IMR-90 (cell line): ENCODE data around the gene HIGD2A. TPM values are rescaled to one million over a fixed set of nuclear protein-coding genes. Genes with fewer than 3 reads are reported as not detected.
A peak's percentile ranks its signal among the peaks of the same experiment; 100 is the strongest.

ENCODE experiments used
- ATAC-seq: fragments of 200-7000 bp; cut with Tn5 transposase; 2 replicates; pipeline ENCODE4 v1.9.1; 2020; ENCODE audit warnings: low read depth, mild to moderate bottlenecking, moderate library complexity
- BruUV-seq: library from RNA; stranded (reverse); fragments of 400-500 nt; replicated peaks from 2 replicates; lab custom pipeline; 2021; lab: Mats Ljungman, UMichigan
- CTCF ChIA-PET: fragments of 300-600 bp; formaldehyde crosslinking; extraction: SDS; loops from one replicate; lab custom pipeline; 2021; ENCODE audit warnings: antibody characterized with exemption; lab: Yijun Ruan, JAX
- POLR2A ChIA-PET: fragments of 300-600 bp; sonication (Branson Sonifier 250); formaldehyde crosslinking; loops from one replicate; lab custom pipeline; 2022; ENCODE audit warnings: antibody characterized with exemption; ENCODE audit not compliant: unreplicated experiment; lab: Charles Lee
- DNase-seq: peaks from one replicate; pipeline ENCODE4 v3.0.0; 2013
- H2AFZ ChIP-seq: replicated peaks from 2 replicates; pipeline ENCODE3; 2013; ENCODE audit warnings: low read length, mild to moderate bottlenecking; ENCODE audit not compliant: poor library complexity
- H2AK5ac ChIP-seq: 2 replicates; pipeline ENCODE4 v1.6.1; 2013; ENCODE audit warnings: low read depth, low read length, inconsistent platforms
- H2AK9ac ChIP-seq: replicated peaks from 2 replicates; pipeline ENCODE3; 2013; ENCODE audit warnings: mild to moderate bottlenecking, low read depth, low read length, moderate library complexity; ENCODE audit not compliant: poor library complexity
- H2BK120ac ChIP-seq: 2 replicates; pipeline ENCODE4 v1.6.1; 2013; ENCODE audit warnings: low read depth, low read length, inconsistent platforms
- H2BK15ac ChIP-seq: 3 replicates; pipeline ENCODE4 v1.6.1; 2013; ENCODE audit warnings: low read depth, low read length, inconsistent platforms
- H2BK20ac ChIP-seq: 2 replicates; pipeline ENCODE4 v1.6.1; 2013; ENCODE audit warnings: low read depth, mild to moderate bottlenecking, inconsistent platforms, low read length, moderate library complexity
- H2BK5ac ChIP-seq: 2 replicates; pipeline ENCODE4 v1.6.1; 2013; ENCODE audit warnings: mild to moderate bottlenecking, low read depth, low read length, inconsistent platforms; ENCODE audit not compliant: poor library complexity, severe bottlenecking
- H3K14ac ChIP-seq: replicated peaks from 2 replicates; pipeline ENCODE4 v1.6.1; 2013; ENCODE audit warnings: low read depth, low read length, inconsistent platforms
- H3K18ac ChIP-seq: 2 replicates; pipeline ENCODE4 v1.6.1; 2013; ENCODE audit warnings: low read depth, low read length, control low read depth
- H3K23ac ChIP-seq: 2 replicates; pipeline ENCODE4 v1.6.1; 2013; ENCODE audit warnings: low read depth, low read length, inconsistent platforms
- H3K27ac ChIP-seq: 2 replicates; pipeline ENCODE4 v1.5.1; 2013; ENCODE audit warnings: mild to moderate bottlenecking, control low read depth, low read length; ENCODE audit not compliant: insufficient read depth
- H3K27me3 ChIP-seq: 2 replicates; pipeline ENCODE4 v1.6.1; 2013; ENCODE audit warnings: low read length; ENCODE audit not compliant: control insufficient read depth, insufficient read depth
- H3K36me3 ChIP-seq: 2 replicates; pipeline ENCODE4 v1.6.1; 2013; ENCODE audit warnings: low read length, mixed read lengths; ENCODE audit not compliant: control insufficient read depth, insufficient read depth
- H3K4ac ChIP-seq: 2 replicates; pipeline ENCODE4 v1.6.1; 2013; ENCODE audit warnings: low read depth, low read length, inconsistent platforms
- H3K4me1 ChIP-seq: 2 replicates; pipeline ENCODE4 v1.6.1; 2013; ENCODE audit warnings: low read length, mixed read lengths; ENCODE audit not compliant: control insufficient read depth, insufficient read depth
- H3K4me2 ChIP-seq: 2 replicates; pipeline ENCODE4 v1.6.1; 2013; ENCODE audit warnings: low read depth, mild to moderate bottlenecking, control low read depth, low read length, moderate library complexity
- H3K4me3 ChIP-seq: 2 replicates; pipeline ENCODE4 v1.5.1; 2013; ENCODE audit warnings: low read depth, mild to moderate bottlenecking, control low read depth, low read length, moderate library complexity; ENCODE audit not compliant: insufficient read depth
- H3K56ac ChIP-seq: 2 replicates; pipeline ENCODE4 v1.6.1; 2013; ENCODE audit warnings: low read length, inconsistent platforms; ENCODE audit not compliant: insufficient read depth; ENCODE audit errors: extremely low read depth
- H3K79me1 ChIP-seq, 2 experiments: 2 replicates each; pipeline ENCODE4 v1.6.1; 2013; ENCODE audit warnings: low read length in 2 of 2, inconsistent platforms in 1 of 2, low read depth in 1 of 2
- H3K9ac ChIP-seq: 2 replicates; pipeline ENCODE4 v1.6.1; 2013; ENCODE audit warnings: low read depth, low read length, control low read depth
- H3K9me1 ChIP-seq: 2 replicates; pipeline ENCODE4 v1.6.1; 2013; ENCODE audit warnings: low read length, inconsistent platforms; ENCODE audit not compliant: insufficient read depth
- H3K9me3 ChIP-seq: 2 replicates; pipeline ENCODE4 v1.6.1; 2013; ENCODE audit warnings: low read length; ENCODE audit not compliant: control insufficient read depth, insufficient read depth
- H4K20me1 ChIP-seq: 2 replicates; pipeline ENCODE4 v1.6.1; 2013; ENCODE audit warnings: low read length, inconsistent platforms; ENCODE audit not compliant: insufficient read depth
- H4K5ac ChIP-seq: 2 replicates; pipeline ENCODE4 v1.6.1; 2013; ENCODE audit warnings: mild to moderate bottlenecking, low read depth, low read length, control low read depth
- H4K8ac ChIP-seq, 2 experiments: 2 replicates each; pipeline ENCODE4 v1.6.1; 2013; ENCODE audit warnings: low read depth in 2 of 2, low read length in 2 of 2, control low read depth in 1 of 2, inconsistent platforms in 1 of 2
- H4K91ac ChIP-seq: 2 replicates; pipeline ENCODE4 v1.6.1; 2013; ENCODE audit warnings: low read depth, low read length, inconsistent platforms; ENCODE audit not compliant: insufficient read depth
- MAZ ChIP-seq: IDR thresholded peaks from 2 replicates; pipeline ENCODE4 v1.6.1; 2012; ENCODE audit warnings: low read depth, mild to moderate bottlenecking, low read length, improper control_type of control experiment, moderate library complexity, borderline replicate concordance
- MXI1 ChIP-seq: IDR thresholded peaks from 2 replicates; pipeline ENCODE4 v1.6.1; 2012; ENCODE audit warnings: low read depth, mild to moderate bottlenecking, low read length, moderate library complexity, borderline replicate concordance
- WGBS, 2 experiments: methylation state at CpG; one replicate each; pipeline versions ENCODE4 v1.1.5 to v1.1.7; 2013; ENCODE audit warnings: missing lambda C conversion rate in 2 of 2; ENCODE audit not compliant: insufficient read length in 1 of 2; ENCODE audit errors: extremely low coverage in 2 of 2; 5-methylcytosine and 5-hydroxymethylcytosine counted together
- dilution Hi-C: fragments of 300-500 bp; cut with HindIII; formaldehyde crosslinking; loops from one replicate; pipeline ENCODE4 v1.14.3; 2018; ENCODE audit warnings: low sequenced_read_pairs; ENCODE audit not compliant: unreplicated experiment
- in situ Hi-C: fragments of 300-500 bp; cut with MboI; formaldehyde crosslinking; loops from 3 replicates; pipeline ENCODE4 v1.14.3; 2019; ENCODE audit warnings: low sequenced_read_pairs, inconsistent platforms, mixed read lengths
- intact Hi-C: fragments of 100-400 bp; cut with micrococcal nuclease; formaldehyde crosslinking; loops from 2 replicates; pipeline ENCODE4 v1.10.0; 2022
- polyA plus RNA-seq, 3 experiments: library from polyadenylated mRNA; depleted of rRNA; stranded (reverse); fragments of >200 nt; gene quantifications; 2 replicates each; pipeline ENCODE4 v1.2.3, GENCODE V29; 2012; ENCODE audit warnings: low replicate concordance in 1 of 3
- total RNA-seq: library from RNA; depleted of rRNA; stranded (reverse); fragments of >200 nt; gene quantifications from 2 replicates; pipeline ENCODE4 v1.2.3, GENCODE V29; 2012
- TF ChIP-seq, protein P1 (sequence below): fragments of 150-350 bp; IDR thresholded peaks from 2 replicates; pipeline ENCODE4 v1.6.1; 2017; ENCODE audit warnings: mild to moderate bottlenecking, antibody characterized with exemption, low read length, low read depth

The HIGD2A gene
- total and polyA plus RNA-seq, 2 of the 4 experiments (the other 2 are of a cell fraction), result 35.0 to 131 TPM

DNA sequence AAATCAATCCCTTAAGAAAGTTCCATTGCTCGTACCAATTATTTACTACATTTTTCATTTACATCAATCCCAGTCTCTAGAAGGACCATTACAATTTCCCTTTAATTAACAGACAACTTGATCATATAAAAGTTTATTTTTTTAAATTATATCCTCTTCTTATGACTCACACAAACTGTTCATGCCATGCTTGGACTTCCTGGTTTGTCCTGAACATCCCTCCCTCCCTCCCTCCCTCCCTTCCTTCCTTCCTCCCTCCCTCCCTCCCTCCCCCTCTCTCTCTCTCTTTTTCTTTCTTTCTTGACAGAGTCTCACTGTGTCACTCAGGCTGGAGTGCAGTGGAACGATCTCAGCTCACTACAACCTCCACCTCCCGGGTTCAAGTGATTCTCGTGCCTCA is 39.4 kb downstream of the HIGD2A start:
- DNase-seq, result peak; percentile 55

More for the DNA sequence above, 39.4 kb downstream of the HIGD2A start:
- Histone ChIP-seq H3K9me3 (0 out of 2 replicates have a peak, but pooled peaks cover 2% of the 10 kb centered on the region), H4K5ac (peak overlapping the region; percentile 81; the same call in 1 of the 2 replicates), H3K27ac (0 out of 2 replicates have a peak overlapping the region, but pooled peaks have one; percentile 35), H2BK120ac (peak overlapping the region; percentile 37; the same call in 1 of the 2 replicates), H3K9ac (no peak overlapping the region), H2AK9ac (no peak overlapping the region), H3K56ac (no peak overlapping the region), H3K4me3 (no peak overlapping the region), H3K4me2 (no peak overlapping the region), H3K23ac (no peak overlapping the region), H2AK5ac (peak overlapping the region; percentile 50; the same call in 1 of the 2 replicates), H3K4ac (peak overlapping the region; percentile 66; the same call in 1 of the 2 replicates), H2AFZ (peak overlapping the region; percentile 79), H3K79me1 (no peaks in the 10 kb centered on the region), H2BK15ac (no peak overlapping the region), H4K20me1 (no peaks in the 10 kb centered on the region), H3K18ac (no peak overlapping the region), H3K9me1 (no peaks in the 10 kb centered on the region), H4K8ac (peak overlapping the region in 1 of 2 experiments; percentile 95; a peak in 2 of 4 replicates), H2BK20ac (no peak overlapping the region), H3K36me3 (no peaks in the 10 kb centered on the region), H3K14ac (no peak overlapping the region), H3K27me3 (peaks cover 5% of the 10 kb centered on the region), H4K91ac (no peak overlapping the region), H2BK5ac (no peak overlapping the region), H3K4me1 (no peaks in the 10 kb centered on the region)
- POLR2A ChIA-PET, result no interaction called here
- intact Hi-C loops, result no loop called here
- in situ Hi-C loops, result no loop called here
- TF ChIP-seq MAZ, result no peak
- no peak for TF ChIP-seq MXI1
- TF ChIP-seq, protein P1, sequence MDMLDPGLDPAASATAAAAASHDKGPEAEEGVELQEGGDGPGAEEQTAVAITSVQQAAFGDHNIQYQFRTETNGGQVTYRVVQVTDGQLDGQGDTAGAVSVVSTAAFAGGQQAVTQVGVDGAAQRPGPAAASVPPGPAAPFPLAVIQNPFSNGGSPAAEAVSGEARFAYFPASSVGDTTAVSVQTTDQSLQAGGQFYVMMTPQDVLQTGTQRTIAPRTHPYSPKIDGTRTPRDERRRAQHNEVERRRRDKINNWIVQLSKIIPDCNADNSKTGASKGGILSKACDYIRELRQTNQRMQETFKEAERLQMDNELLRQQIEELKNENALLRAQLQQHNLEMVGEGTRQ, result no peak
- WGBS, 2 experiments, result 100% methylated on average over 1 of the region's 4 CpGs; no CpG with 5 or more reads in 1 of the 2 experiments
- no TSS peak for BruUV-seq
- dilution Hi-C loops, result no loop called here
- CTCF ChIA-PET, result interaction anchor here (2.0 kb wide), 1 partner anchor 11 kb away, joined by 5 read pairs; the partner anchor contains the start of gene CLTB
- peak; percentile 57 for ATAC-seq
